Measurements from ENCODE around the gene HAGH.

Gene HAGH

DNA sequence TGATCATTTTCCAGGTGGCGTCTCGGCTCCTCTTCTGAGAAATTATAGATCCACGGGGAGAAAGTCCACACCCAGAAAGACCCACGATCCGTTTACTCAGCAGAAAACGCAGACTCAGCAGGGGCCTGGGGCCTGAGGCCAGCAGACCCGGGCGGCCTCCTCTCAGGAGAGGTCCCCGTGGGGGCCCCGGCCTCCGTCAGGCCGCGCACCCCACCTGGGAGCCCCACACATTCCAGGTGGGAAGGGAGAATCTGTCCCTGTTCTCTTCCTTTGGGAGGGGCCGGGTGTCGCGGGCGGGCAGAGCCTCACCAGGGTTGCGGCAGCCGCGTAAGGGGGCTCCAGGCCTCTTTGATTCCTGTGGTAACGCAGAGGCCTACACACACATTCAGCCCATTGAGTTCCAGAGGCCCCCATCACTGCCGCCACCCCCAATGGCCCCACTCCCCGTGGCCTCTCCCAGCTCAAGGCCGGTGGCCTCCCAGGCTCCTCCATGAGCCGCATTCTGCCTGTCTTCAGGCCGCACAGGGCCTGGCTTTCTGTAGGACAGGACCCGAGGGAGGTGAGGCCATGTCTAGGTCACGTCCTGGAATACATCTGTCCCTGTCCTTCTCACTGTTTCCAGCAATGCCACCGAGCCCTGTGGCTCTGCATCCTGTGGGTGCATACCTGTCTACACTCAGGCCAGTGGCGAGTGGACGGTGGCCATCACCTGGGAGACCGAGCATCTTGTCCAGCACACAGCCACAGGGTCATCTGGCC, 31.5 kb downstream of the HAGH start:
- no peak for DNase-seq (ENCODE audit: insufficient read length, low spot score)
- TF ChIP-seq, protein P1, sequence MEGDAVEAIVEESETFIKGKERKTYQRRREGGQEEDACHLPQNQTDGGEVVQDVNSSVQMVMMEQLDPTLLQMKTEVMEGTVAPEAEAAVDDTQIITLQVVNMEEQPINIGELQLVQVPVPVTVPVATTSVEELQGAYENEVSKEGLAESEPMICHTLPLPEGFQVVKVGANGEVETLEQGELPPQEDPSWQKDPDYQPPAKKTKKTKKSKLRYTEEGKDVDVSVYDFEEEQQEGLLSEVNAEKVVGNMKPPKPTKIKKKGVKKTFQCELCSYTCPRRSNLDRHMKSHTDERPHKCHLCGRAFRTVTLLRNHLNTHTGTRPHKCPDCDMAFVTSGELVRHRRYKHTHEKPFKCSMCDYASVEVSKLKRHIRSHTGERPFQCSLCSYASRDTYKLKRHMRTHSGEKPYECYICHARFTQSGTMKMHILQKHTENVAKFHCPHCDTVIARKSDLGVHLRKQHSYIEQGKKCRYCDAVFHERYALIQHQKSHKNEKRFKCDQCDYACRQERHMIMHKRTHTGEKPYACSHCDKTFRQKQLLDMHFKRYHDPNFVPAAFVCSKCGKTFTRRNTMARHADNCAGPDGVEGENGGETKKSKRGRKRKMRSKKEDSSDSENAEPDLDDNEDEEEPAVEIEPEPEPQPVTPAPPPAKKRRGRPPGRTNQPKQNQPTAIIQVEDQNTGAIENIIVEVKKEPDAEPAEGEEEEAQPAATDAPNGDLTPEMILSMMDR (IDR thresholded peaks at IDR 0.05; ENCODE audit: insufficient read depth, missing control alignments) = no peak
- FAIRE-seq = no peak

DNA sequence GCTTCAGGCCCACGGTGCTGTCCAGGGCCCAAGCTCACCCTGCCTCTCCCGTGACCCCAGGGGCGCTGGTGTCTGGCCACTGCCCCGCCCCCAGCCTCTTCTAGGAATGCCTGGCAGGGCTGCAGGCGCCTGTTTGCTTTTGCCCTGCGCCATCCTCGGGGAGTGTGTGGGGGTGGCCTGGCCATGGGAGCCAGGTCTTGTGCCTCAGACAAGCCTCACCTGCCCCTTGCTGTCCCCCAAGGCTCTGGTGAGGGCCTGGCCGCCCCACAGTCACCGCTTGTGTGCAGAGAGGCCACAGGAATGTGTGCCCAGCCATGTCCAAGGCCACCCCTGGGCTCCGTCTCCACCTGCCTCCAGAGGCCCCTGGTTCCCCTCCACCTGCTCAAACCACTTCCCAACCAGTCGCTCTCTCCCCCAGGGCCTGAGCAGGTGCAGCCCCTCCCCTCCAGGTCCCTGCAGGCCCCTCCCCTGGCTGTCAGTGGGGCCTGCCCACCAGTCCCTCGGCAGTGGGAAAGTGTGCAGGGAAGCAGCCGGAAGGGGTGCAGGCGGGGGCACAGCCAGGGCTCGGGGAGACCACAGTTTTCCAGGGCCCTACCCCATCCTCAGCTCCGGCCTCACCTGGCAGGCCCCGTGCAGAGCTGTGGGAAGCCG, 32.3 kb downstream of the HAGH start:
- no peak for DNase-seq (ENCODE audit: insufficient read length, low spot score)
- no peak for FAIRE-seq
- TF ChIP-seq, protein P1 (IDR thresholded peaks at IDR 0.05; ENCODE audit: insufficient read depth, missing control alignments) = no peak

DNA sequence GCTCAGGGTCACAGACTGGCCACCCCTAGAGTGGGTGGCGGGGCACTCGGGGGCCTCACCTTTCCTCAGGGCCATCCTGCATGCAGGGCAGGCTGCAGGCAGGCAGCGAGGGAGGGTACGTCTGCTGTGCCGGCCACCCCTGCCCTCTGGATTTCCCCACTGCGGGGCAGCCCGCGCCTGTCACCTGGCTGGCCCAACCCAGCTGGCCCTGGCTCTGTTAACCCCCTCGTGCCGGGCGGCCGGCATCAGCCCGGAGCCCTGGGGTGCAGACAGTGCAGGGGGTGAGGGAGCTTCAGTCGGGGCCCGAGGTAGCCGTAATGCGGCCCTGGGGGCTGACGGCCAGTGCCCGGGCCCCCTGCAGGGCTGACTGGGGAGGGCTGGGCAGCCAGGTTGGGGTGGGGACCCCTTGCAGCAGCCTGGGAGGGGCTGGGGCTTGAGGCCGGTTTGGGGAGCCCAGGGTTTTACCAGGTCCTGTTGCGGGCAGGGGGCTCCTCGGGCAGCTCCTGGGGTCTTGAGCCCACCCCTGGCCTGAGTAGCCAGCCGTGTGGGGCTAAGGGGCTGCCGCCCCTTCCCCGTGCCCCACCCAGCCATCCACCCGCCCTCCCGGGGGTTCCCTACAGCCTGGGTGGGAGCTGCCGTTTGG, 32.9 kb downstream of the HAGH start, which contains the start of gene IGFALS:
Gene IGFALS (minus strand): TSS at position 128 of the 643 bp plus-strand sequence. CDS start 53 bp downstream, at position 75.
- FAIRE-seq = no peak

DNA sequence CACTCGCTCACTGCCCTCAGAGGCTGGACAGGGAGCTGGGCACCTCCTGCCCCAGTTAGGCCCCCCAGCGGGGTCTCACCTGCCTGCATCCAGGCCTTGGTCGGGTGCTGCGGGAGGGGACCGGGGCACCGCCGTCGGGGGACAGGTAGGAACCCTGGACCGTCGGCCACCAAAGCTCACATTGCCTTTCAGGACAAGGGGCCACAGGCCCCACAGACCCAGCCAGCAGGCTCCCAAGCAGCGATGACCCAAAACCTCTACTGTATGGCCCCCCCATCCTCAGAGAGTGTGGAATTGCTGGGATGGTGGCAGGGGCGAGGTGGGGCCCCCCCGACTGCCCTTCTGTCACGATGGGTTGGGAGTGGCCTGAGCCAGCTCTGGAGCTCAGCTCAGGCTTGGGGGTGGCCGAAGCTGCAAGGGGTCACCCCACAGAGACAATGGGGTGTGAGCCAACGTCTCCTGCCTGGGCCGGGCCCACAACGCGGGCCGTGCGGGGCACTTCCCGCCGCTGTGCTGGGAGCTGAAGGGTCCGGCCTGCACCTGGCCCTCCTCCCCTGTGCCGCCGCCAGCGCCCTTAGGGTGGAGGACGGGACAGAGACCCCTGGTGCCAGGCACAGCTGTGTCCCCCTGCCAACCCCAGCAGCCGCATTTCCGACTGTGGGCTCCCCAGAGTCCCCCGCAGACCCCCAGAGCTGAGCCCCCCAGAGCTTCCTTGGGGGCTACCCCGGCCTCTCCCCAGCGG, 33.6 kb downstream of the HAGH start:
- TF ChIP-seq, protein P1 (IDR thresholded peaks at IDR 0.05; ENCODE audit: insufficient read depth, missing control alignments) = no peak
- no peak for FAIRE-seq
- no peak for DNase-seq (ENCODE audit: insufficient read length, low spot score)

More for the DNA sequence above, 32.9 kb downstream of the HAGH start, which contains the start of gene IGFALS:
- TF ChIP-seq, protein P1 (IDR thresholded peaks at IDR 0.05; ENCODE audit: insufficient read depth, missing control alignments) = no peak
- no peak for DNase-seq (ENCODE audit: insufficient read length, low spot score)

DNA sequence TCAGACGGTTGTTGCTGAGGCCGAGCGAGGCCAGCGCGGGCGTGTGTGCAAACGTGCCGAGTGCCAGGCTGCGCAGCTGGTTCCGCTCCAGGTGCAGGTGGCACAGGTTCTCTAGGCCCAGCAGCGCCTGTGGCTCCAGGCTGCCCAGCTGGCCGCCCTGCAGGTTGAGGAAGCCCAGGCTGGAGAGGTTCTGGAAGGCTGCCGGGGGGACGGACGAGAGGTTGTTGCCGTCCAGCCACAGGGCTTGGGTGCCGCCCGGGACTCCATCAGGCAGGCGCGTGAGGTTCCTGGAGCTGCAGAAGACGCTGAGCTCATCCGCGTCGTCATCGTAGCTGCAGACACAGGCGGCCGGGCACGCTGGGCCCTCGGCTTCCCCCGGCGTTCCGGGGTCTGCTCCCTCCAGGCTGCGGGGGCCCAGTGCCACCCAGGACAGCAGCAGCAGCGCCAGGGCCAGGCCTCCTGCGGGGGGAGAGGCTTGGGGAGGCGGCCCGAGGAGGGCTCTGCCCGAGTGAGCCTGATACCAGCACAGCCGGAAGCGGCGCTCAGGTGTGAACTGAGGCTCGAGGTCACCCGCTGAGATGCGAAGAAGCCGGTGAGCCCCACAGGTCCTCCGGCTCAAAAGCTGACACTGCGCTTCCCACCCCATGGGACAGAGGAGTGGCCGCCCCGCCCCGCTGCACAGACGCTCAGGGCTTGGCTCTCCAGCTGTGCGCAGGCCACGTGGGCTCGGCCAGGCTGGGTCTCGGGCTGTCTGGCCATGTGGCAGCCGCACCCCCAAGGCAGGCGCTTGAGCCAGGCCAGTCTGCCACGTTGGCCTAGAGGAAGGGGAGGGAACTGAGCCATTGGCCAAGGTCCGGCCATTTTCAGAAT, 34.4 kb downstream of the HAGH start:
- TF ChIP-seq, protein P1 (IDR thresholded peaks at IDR 0.05; ENCODE audit: insufficient read depth, missing control alignments) = no peak
- FAIRE-seq = no peak
- DNase-seq (ENCODE audit: insufficient read length, low spot score) = no peak

DNA sequence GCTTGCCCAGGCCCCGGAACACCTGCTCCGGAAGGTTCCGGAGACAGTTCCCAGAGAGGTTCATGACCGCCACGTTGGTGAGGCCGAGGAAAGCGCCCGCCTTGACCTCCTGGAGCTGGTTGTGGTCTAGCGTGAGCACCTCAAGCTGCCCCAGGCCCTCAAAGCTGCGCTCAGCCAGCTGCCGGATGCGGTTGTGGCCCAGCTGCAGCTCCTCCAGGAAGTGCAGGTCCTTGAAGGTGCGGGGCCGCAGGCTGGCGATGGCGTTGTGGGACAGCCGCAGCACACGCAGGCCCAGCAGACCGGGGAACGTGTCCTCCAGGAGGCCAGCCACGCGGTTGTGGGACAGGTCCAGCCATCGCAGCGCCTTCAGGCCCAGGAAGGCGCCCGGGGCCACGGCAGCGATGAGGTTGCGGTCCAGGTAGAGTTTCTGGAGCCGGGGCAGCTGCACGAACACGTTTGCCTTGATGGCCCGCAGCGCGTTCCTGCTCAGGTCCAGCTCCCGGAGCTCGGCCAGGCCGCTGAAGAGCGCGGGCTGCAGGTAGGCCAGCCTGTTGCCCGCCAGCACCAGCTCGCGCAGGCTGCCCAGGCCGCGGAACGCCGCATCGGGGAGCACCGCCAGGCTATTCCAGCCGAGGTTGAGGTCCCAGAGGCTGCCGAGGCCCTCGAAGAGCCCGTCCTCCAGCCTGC, 35.2 kb downstream of the HAGH start:
- TF ChIP-seq, protein P1 (IDR thresholded peaks at IDR 0.05; ENCODE audit: insufficient read depth, missing control alignments) = no peak
- DNase-seq (ENCODE audit: insufficient read length, low spot score) (no peak), FAIRE-seq (no peak)

All from D721Med (cell line).